GM21528 (cell line): ENCODE results near the gene MAP2K2.
A peak's percentile ranks its signal among the peaks of the same experiment; 100 is the strongest.
"Not testable (repeated sequence)": the region's sequence is repeated elsewhere in the genome, so short reads cannot be mapped to it uniquely, and the experiment has no call there.

Source experiments
- ATAC-seq: cut with Tn5 transposase; IDR thresholded peaks from one replicate; pipeline ENCODE4 v1.9.1; 2021; ENCODE audit warnings: mild to moderate bottlenecking, moderate library complexity; ENCODE audit not compliant: unreplicated experiment, low FRiP score

Gene MAP2K2

GRCh38 chr19:4123615-4124568, at the start of gene MAP2K2:
TSS of gene MAP2K2 (minus strand) at chr19:4124122. CDS start at chr19:4123875, 247 bp downstream.
- peak; percentile 74 for ATAC-seq

DNA sequence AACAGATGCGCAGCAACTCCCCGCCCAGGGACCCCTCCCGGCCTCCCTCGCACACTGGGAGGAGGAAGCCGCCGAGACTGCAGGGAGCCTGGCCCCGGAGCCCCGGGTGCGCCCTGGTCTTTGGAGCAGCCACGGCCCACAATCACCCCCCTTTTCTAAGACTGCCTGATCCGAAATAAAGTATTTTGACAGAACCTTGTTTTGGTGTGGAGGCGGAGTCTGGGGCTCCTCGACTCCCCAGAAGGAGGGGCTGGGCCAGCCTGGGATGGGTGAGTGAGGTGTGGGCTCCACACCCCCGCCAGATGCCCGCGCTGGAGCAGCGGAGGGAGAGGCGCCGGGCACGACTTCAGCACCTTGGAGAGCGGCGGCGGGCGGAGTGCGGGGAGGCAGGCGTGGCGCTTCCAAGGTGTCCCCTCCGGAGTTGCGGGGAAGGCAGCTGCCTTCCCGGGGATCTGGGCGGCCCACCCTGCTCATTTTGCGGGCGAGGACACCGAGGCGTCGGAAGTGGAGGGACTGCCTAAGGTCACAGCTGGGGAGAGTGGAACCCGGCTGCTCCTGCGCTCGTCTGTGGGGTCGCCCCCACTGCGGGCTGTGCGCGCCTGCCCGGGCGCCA, 49.0 kb upstream of the MAP2K2 start:
- no peak for ATAC-seq

- ATAC-seq = no peak
Observed at GRCh38 chr19:4171676-4172075, 47.8 kb upstream of the MAP2K2 start.

DNA sequence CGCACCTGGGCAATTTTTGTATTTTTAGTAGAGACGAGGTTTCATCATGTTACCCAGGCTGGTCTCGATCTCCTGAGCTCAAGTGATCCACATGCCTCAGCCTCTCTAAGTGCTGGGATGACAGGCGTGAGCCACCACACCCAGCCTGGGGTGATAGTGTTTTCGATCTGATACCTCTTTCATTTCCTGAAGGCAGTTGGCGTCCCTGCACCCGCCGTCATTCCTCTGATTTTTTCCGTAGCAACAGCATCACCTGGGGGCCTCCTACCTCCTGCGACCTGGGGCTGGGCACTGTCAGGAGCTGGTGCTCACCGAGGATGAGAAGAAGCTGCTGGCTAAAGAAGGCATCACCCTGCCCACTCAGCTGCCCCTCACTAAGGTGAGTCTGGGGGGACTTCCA, 40.3 kb upstream of the MAP2K2 start:
- ATAC-seq = no peak

DNA sequence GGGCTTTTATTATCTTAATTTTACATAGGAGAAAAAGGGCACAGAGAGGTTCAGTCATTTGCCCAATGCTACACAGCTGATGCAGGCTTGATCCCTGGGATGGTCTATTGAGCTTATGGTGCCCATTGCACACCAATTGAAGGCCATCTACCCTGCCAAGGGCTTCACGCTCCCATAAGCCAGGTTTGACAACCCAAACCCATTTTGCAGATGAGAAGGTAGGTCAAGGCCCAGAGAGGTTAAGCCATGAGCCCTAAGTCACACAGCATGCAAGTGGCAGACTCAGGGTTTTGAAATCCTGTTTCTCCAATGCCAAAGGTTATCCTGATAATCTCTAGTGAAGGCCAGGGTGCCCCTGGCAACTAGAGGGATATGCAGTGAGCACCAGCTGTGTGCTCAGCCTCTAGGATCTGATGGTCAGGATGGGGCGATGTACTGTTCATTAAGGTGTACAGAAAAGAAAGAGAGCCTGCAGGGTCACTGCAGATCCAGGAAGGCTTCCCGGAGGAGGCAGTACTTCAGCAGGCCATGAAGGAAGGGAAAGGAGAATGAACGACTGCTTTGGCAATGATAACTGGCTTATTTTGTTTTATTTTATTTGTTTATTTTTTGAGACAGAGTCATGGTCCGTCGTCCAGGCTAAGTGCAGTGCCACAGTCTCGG, 37.6 kb upstream of the MAP2K2 start:
- no peak for ATAC-seq

GRCh38 chr19:4157971-4158370, 34.0 kb upstream of the MAP2K2 start:
- not testable (repeated sequence) for ATAC-seq

GRCh38 chr19:4157164-4157563, 33.2 kb upstream of the MAP2K2 start:
- ATAC-seq = no peak

- ATAC-seq = no peak
Observed at GRCh38 chr19:4154571-4155312, 30.8 kb upstream of the MAP2K2 start.

DNA sequence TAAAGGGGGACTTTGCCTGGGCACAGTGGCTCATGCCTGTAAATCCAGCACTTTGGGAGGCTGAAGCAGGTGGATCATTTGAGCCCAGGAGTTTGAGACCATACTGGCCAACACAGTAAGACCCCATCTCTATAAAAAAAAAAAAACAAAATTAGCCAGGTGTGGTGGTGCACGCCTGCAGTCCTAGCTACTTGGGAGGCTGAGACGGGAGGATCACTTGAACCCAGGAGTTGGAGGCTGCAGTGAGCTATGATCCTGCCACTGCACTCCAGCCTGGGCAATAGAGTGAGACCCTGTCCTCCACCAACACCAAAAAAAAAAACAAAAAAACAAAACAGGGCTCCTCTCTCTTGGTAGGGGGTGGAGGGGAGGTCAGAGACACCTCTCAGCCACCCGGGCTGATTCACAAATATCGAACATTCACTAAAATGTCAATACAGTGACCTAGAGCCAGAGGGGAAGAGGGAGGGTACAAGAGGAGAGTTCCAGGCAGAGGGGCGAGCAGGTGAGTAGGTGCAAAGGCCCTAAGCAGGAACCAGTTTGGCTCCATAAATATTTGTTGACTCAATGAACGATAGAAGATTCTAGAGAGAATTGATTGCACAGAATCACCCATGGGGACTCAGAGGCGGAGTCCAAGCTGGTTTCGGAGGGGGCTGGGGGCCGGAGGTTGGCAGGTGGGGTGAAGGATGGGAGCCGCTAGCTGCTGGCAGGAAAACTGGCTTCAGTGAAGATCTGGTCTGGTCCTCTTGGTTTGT, 28.5 kb upstream of the MAP2K2 start:
- no peak for ATAC-seq

DNA sequence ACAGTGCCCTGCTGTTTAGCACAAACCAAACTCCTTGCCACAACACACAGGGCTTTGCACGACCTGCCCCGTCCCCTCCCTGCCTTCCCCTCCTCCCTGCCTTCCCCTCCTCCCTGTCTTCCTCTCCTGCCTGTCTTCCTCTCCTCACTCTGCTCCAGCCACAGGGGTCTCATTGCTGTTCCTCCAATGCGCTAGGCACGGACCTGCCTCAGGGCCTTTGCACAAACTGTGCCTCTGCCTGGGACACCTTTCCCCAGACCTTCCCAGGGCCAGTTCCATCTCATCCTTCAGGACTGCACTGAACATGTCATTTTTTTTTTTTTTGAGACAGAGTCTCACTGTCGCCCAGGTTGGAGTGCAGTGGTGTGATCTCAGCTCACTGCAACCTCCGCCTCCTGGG, 27.7 kb upstream of the MAP2K2 start:
- no peak for ATAC-seq

- ATAC-seq = no peak
Observed at GRCh38 chr19:4149518-4150288, 25.8 kb upstream of the MAP2K2 start.

DNA sequence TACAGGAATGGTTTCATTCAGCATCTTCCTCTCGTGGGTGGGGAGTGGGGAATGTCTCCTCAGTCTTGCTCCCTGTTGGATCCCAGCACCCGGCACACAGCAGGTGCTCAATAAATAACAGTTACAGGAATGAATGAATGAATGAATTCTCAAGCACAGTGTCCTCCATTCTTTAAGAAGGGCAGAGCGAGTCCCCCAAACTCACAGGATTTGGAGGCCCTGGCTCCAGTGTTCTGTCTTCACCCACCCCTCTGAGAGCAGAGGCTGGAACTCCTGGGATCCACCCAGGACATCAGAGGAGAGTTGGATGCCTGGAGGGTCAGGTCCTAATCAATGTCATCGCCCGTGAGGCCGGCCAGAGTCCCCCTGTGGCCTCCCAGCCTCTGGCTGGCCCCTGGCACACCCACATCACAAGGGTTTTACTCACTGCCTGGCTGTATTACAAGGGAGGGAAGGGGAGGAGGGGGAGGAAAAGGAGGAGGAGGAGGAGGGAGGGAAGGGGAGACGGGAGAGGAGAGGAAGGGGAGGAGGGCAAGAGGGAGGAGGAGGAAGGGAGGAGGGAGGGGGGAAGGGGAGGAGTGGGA, 20.8 kb upstream of the MAP2K2 start:
- ATAC-seq = no peak

- ATAC-seq = not testable (repeated sequence)
Observed at GRCh38 chr19:4142916-4143315, 19.0 kb upstream of the MAP2K2 start.

DNA sequence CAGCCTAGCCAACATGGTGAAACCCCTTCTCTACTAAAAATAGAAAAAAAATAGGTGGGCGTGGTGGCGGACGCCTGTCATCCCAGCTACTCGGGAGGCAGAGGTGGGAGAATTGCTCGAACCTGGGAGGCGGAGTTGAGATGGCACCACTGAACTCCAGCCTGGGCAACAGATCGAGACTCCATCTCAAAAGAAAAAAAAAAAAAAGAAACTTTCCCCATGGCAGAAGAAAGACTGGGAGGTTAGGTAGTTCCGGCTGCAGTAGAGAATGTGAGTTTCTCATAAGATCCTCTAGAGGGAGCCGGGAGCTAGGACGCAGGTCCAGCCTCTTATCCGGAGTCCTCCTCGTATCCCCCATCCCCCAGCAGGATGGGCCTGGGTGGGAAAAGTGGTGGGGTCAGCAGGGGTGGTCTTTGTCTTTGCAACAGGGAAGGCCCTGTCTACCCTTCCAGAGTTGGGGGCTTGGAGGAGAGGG, 16.4 kb upstream of the MAP2K2 start:
- ATAC-seq = no peak

DNA sequence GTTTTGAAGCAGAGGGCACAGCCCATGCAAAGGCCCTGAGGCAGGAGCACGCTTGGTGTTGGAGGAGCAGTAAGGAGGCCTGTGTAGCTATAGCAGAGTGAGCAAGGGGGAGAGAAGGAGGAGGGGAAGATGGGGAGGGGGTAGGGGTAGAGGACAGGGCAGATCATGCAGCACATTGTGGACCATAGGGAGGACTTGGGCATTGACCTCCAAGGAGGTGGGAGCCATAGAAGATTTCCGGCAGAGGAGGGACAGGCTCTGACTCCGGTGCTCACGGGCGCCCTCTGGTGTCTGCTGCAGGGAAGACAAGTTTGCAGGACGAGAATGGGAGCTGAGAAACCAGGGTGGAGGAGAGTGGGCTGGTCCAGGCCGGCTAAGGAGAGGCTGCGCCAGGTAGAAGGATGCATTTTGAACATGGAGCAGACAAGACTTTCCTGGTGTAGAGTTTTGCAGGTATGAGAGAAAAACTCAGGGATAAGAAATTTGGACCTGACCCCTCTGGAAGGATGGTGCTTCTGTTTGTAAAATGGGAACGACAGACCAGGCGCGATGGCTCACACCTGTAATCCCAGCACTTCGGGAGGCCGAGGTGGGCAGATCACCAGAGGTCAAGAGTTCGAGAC, 15.8 kb upstream of the MAP2K2 start:
- no peak for ATAC-seq

DNA sequence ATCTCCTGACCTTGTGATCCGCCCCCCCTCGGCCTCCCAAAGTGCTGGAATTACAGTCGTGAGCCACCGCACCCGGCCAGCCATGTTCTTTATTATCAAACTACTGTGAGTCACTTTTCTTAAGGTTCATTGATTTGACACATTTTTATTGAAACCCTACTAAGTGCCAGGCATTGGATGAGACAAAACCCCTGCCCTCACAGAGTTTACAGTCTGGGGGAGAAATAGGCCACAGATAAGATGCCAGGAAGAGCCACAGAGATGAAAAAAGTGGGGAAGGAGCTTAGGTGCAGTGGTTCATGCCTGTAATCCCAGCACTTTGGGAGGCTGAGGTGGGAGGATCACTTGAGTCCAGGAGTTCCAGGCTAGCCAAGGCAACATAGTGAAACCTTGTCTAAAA, 14.5 kb upstream of the MAP2K2 start:
- no peak for ATAC-seq

- no peak for ATAC-seq
Observed at GRCh38 chr19:4136680-4137088, 12.8 kb upstream of the MAP2K2 start.

DNA sequence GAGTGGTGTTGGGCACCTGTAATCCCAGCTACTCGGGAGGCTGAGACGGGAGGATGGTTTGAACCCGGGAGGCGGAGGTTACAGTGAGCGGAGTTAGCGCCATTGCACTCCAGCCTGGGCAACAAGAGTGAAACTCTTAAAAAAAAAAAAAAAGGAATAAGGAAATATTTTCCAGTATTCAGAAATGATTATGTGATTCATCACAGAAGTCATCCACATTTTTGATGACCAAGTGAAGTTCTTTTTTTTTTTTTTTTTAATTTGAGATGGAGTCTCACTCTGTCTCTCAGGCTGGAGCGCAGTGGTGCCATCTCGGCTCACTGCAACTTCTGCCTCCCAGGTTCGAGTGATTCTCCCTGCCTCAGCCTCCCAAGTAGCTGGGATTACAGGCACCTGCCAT, 11.5 kb upstream of the MAP2K2 start:
- not testable (repeated sequence) for ATAC-seq
